SK-N-DZ (cell line): ENCODE data around the gene PRPF31. TPM values are rescaled to one million over a fixed set of nuclear protein-coding genes. Genes with fewer than 3 reads are reported as not detected.
"Not testable (repeated sequence)": the region's sequence is repeated elsewhere in the genome, so short reads cannot be mapped to it uniquely, and the experiment has no call there.

ENCODE experiments used
- DNase-seq: peaks from one replicate; pipeline ENCODE4 v3.0.0-alpha.2; 2015; ENCODE audit warnings: low spot score
- polyA plus RNA-seq, 2 experiments: library from polyadenylated mRNA; depleted of rRNA; stranded (reverse); fragments of >200 nt; gene quantifications; 2 replicates each; pipeline ENCODE4 v1.2.3, GENCODE V29; 2014

PRPF31 gene, protein sequence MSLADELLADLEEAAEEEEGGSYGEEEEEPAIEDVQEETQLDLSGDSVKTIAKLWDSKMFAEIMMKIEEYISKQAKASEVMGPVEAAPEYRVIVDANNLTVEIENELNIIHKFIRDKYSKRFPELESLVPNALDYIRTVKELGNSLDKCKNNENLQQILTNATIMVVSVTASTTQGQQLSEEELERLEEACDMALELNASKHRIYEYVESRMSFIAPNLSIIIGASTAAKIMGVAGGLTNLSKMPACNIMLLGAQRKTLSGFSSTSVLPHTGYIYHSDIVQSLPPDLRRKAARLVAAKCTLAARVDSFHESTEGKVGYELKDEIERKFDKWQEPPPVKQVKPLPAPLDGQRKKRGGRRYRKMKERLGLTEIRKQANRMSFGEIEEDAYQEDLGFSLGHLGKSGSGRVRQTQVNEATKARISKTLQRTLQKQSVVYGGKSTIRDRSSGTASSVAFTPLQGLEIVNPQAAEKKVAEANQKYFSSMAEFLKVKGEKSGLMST
- 52.1 and 68.2 TPM in 2 replicates for polyA plus RNA-seq (2014; cell fraction: cytosol; rRNA removed)
- 74.3 and 84.2 TPM in 2 replicates for polyA plus RNA-seq (2014; cell fraction: nucleus; rRNA removed)

DNA sequence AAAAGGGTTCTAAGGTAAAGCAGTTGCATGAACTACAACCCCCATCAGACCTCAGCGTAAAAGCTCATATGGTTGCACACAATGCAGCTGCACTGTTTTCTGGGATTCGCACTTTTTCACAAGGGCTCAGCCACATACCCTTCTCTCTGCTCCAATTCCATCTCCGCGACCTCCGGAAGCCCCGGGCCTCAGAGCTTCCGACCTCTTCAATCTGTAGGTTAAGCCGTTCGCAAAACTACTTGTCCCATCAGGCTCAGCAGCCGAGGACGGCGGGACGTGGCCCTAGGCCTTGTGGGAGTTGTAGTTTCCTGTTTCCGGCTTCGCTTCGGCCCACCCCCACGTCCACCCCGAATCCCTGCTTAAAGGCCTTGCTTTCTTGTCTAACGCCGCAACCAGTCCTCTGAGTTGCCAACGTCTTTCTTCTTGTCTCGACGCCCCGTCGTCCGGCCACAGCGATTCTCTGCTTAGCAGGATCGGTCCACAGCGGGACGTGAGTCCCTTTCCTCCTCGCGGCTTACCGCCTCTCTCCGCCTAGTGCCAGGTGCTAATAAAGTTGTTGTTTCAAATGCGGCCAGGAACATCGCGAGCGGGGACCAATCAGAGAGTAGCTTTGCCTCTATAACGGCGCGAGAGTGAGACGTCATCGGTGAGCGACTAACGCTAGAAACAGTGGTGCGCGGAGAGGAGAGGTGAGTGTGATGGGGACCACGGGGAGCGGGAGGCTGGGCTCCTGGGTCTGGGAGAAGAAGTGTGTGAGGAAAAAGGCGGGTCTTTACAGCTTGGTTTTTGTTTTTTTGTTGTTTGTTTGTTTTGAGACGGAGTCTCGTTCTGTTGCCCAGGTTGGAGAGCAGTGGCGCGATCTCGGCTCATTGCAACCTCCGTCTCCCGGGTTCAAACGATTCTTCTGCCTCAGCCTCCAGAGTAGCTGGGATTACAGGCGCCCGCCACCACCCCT lies at the start of gene PRPF31, which contains the start of gene TFPT:
Gene PRPF31 (plus strand): TSS at position 646 of the 955 bp plus-strand sequence. CDS start 2,525 bp downstream, outside the sequence.
Gene TFPT (minus strand): TSS at position 549 of the 955 bp plus-strand sequence. CDS start 388 bp downstream, at position 161.
- peak; percentile 93 for DNase-seq

DNA sequence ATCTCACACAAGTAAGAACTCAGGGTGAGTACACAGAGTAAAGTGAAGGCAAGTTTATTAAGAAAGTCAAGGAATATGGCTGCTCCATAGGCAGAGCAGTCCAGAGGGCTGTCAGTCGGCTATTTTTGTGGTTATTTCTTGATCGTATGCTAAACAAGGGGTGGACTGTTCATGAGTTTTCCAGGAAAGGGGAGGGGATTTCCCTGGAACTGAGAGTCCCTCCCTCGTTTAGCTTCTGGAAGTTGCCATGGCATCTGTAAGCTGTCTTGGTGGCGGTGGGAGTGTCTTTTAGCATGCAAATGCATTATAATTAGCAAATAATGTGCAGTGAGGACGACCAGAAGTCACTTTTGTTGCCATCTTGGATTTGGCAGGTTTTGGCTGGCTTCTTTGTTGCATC lies 46.1 kb upstream of the PRPF31 start:
- no peak for DNase-seq

DNA sequence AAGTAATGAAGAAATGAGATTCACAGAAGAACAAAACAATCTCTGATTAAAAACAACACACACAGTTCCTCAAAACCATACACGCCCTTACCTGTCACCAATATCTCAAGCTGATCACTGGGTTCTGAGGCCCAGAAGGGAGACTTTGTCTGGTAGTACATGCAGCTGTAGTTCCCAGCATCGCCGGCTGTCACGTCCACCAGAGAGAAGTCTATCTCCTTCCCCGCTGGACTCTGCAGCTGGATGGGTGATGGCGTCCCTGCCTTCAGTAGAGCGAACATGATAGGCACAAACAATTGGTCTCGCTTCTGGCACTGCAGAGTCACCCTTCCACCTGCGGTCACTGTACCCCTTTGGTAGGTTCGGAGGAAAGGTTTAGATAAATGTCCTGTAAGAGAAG lies 41.7 kb upstream of the PRPF31 start:
- no peak for DNase-seq

DNA sequence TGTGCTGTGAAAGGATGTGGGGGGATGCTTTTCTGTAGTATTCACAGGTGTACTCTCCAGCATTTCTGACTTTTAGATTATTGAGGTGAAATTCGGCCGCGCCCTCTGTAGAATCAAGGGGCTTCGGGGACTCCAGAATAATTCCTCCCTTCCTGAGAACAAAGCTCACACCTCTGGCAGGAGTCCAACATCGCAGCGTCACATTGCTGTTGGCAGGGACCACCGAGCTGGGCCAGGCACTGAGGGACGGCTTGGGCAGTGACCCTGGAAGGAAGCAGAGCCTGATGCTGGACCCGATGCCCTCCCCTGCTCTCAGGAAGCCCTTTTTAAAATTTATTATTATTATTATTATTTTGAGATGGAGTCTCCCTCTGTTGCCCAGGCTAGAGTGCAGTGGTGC lies 40.7 kb upstream of the PRPF31 start:
- DNase-seq, result no peak

DNA sequence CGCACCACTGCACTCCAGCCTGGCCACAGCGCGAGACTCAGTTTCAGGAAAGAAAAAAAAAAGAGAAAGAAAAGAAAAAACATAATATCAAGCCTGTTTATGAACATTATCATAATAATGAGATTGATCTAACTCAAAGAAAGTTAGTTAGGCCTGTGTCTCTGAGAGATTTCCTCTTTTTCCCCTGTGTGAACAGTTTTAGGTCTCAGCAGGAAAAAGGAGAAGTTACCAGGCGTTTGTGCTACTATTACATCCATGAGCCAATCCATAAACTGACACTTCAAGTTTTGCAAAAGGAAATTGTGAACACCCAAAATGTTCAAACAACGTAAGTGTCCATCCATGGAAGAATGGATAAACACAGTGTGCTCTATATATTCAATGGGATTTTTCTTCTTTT lies 38.2 kb upstream of the PRPF31 start:
- no peak for DNase-seq

DNA sequence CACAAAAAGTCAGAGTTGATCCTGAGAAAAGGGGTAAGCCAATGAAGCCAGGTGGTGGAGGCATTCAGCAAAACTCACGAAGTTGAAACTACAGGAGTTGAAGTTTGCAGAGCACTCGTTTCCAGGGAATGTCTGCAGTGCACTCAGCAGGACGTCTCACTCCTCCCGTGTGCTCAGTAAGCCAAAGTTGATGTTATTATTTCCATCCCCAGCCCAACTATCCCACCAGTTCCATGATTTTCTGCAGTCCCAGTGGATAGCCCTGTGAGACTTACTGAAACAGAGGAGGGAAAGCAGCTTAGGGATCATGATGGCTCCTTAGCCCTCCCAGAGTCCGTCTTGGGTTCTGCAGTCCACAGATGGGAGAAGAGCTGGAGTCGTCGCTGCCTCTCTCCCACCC lies 34.5 kb upstream of the PRPF31 start, which contains the start of gene TARM1:
Gene TARM1 (minus strand): TSS at position 334 of the 400 bp plus-strand sequence. CDS start 25 bp downstream, at position 309.
- DNase-seq, result no peak

DNA sequence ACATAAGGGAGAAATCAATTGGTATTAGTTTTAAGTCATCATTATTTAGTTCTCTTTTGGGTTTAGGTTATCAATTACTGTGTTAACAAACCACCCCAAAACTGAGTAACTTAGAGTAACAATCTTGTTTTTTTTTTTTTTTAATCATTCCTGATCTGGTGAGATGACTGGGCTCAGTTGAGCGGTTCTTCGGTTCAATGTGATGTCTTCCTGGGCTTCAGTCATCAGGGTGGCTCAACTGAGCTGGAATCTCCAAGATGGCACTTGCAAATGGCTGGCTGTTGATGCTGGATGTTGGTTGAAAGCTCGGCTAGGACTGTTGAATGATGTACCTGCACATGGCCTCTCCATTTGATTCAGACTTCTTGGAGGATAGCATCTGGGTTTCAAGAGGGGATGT lies 31.1 kb upstream of the PRPF31 start:
- DNase-seq, result no peak

DNA sequence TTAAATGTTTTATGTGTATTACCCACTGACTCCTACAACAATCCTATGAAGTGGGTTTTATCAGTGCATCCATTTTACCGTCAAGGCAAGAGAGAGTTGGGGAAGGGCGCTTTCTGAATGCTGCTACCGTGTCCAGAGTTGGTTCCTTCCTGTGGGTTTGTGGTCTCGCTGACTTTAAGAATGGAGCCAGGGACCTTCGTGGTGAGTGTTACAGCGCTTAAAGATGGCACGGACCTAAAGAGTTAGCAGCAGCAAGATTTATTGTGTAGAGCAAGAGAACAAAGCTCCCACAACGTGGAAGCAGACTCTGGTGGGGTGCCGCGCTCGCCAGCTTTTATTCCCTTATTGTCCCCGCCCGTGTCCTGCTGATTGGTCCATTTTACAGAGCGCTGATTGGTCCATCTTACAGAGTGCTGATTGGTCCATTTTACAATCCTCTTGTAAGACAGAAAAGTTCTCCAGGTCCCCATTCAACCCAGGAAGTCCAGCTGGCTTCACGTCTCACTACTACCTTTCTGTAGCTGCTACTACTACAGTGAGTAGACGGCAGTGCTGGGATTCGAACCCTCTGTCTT lies 21.0 kb upstream of the PRPF31 start:
- DNase-seq, result no peak

DNA sequence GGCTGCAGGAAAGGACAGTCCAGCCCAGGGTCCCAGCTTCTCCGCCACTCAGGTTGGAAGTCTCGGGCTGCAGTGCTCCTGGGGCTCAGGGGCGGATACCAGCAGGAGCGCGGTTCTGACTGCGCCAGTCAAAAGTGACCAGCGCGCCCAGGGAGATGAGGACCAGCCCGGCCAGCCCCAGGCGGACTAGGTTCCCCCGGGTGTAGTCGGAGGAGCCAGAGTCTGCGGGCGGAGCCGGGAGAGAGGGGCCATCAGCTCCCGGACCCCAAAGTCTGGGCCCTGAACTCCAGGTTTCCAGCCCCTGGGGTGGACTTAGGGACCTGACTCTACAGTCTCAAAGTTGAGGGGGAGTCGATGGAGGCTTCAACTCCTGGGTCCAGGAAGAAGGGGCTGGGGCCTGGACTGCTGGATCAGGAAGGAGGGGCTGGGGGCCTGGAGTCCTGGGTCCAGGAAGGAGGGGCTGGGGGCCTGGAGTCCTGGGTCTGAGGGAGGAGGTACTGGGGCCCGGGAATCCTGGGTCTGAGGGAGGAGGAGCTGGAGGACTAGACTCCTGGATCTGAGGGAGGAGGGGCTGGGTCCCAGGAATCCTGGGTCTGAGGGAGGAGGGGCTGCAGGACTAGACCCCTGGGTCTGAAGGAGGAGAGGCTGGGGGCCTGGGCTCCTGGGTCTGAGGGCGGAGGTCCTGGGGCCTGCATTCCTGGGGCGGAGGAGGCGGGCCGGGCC lies 20.3 kb upstream of the PRPF31 start:
- no peak for DNase-seq

DNA sequence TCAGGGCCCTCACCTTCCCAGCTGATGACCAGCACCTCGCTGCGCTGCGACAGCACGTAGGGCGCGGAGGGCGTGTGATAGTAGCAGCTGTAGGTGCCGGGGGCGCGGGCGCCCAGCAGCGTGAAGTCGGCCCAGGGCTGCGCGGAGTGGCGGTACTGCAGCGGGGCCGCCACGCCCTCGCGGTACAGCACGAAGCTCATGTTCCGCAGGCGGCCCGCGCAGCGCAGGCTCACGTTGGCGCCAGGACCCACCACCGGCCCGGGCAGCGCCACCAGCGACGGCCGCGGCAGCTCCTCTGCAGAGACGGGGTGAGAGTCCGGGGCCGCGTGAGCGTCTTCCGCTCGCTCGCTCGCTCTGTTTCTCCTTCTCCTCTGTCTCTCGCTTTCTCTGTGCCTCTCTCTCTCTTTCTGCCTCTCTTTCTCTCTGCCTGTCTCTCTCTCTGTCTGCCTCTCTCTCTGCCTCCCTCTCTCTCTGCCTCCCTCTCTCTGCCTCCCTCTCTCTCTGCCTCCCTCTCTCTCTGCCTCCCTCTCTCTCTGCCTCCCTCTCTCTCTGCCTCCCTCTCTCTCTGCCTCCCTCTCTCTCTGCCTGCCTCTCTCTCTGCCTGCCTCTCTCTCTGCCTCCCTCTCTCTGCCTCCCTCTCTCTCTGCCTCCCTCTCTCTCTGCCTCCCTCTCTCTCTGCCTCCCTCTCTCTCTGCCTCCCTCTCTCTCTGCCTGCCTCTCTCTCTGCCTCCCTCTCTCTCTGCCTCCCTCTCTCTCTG lies 19.5 kb upstream of the PRPF31 start:
- not testable (repeated sequence) for DNase-seq

DNA sequence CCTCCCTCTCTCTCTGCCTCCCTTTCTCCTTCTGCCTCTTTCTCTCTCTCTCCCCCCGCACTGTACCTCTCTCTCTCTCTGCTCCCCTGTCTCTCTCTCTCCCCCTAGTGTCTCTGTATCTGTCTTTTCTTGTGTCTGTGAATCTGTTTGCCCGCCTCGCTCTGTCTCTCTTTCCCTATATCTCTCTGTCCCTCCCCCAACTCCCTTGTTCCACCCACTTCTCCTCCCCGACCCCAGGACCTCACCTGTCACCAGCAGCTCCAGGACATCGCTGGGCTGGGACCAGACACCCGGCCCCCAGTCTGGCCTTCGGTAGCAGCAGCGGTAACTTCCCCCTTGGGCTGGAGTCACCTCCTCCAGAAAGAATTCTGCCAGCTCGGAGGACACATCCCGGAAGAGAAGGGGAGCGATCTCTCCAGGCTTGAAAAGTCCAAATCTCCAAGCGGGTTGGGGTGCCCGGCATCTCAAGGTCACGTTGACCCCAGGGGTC lies 18.9 kb upstream of the PRPF31 start:
- DNase-seq, result no peak

DNA sequence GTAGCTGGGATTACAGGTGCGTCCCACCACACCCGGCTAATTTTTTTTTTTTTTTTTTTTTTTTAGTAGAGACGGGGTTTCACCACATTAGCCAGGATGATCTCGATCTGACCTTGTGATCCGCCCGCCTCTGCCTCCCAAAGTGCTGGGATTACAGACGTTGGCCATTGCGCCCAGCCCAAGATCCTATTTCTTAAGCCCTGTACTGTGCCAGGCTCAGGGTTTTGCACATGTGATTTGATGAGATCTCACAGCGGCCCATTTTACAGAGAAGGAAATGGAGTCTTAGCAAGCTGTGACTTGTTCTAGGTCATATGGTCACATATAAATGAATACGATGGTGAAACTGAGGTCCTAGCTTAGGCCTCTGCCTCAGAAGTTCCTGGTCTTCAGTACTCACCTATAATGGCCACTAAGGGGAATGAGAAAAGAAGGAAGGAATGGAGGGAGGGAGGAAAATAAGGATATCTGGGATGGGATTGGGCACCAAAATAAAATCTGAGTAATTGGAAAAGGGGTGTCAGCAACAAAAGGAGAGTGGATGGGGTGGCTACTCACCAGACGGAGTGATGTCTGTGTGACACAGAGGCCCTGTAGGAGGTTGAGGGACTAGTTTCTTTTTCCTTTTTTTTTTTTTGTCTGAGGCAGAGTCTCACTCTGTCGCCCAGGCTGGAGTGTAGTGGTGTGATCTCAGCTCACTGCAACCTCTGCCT lies 16.2 kb upstream of the PRPF31 start:
- no peak for DNase-seq

DNA sequence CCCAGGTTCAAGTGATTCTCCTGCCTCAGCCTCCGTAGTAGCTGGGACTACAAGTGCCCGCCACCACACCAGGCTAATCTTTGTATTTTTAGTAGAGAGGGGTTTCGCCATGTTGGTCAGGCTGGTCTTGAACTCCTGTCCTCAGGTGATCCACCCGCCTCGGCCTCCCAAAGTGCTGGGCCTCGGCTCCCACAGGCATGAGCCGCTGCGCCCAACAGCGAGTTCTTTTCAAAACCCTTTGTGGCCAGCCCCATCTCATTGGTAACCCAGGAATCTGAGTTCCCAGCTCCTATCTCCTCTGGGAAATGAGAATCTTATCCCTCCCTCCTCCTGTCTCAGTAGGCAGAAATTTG lies 15.7 kb upstream of the PRPF31 start:
- DNase-seq, result not testable (repeated sequence)

DNA sequence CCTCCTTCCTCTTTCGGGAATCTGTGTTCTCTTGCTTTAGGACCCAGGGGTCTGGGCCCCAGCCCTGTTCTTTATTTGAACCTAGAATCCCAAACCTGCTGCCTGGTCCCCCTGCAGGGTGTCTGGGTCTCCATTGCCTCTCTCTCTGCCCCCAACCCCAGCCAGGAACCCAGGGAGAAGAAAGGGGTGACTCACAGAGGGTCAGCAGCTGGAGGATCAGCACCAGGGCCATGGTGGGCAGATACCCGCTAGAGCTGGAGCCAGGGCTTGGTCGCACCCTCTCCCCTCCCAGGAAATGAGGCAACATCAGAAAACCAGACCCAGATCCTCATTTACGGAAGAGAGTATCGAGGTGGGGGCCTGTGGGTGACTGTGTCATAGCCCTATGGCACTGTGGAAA lies 15.0 kb upstream of the PRPF31 start, which contains the start of gene OSCAR:
Gene OSCAR (minus strand): TSS at position 243 of the 400 bp plus-strand sequence. CDS start 11 bp downstream, at position 232.
- no peak for DNase-seq

DNA sequence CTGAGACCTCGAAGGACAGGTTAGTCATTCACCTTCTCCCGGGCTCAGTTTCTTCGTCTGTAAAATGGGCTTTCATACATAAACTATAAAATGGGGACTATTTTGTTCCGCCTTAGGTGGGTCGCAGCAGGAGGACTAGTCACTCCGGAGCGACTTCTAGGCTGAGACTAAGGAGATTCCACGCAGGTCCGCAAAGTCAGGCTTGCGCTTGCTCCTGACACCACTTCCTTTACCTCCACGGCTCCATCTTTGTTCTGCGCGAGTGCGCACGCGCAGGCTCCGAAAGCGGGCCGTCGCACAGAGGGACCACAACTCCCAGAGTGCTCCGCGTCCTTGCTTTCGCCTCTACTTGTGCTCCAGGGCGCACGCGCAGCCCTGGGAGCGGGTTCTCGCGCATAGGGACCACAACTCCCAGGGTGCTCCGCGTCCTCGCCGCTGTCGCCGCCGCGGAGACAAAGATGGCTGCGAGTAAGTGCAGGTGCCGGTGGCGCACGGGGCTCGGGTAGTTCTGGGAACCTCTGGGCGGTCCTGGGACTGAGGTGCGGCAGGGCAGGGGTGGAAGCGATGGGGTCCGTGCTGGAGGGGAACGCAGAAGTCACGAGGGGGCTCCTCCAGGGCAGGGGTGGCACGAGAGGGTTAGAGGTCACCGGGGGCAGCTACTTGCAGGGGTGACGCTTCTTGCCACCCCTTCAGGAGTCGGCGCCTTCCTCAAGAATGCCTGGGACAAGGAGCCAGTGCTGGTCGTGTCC lies 13.0 kb upstream of the PRPF31 start, which contains the start of gene NDUFA3:
Gene NDUFA3 (plus strand): TSS at position 435 of the 749 bp plus-strand sequence. CDS start 24 bp downstream, at position 459.
- peak; percentile 93 for DNase-seq

DNA sequence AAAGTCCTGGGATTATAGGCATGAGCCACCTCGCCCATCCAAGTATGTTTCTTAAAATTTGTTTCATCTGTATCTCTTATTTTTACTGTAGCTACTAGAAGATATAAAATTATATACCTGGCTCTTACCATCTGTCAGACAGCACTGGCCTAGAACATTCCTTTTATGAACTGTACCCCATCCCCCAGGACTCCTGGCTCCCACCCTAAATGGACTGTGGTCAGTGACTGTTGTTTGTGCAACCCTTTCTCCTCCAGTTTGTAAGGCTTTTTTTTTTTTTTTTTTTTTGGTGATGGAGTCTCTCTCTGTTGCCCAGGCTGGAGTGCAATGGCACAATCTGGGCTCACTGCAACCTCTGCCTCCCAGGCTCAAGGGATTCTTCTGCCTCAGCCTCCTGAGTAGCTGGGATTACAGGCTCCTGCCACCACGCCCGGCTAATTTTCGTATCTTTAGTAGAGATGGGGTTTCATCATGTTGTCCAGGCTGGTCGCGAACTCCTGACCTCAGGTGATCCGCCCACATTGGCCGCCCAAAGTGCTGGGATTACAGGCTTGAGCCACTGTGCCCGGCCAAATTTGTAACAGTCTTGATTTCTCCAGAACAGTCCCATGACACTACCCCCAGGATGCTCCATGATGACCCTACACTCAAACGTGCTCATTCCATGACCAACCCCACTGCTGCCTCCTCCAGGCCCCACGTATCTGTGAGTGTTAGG lies 10.4 kb upstream of the PRPF31 start:
- DNase-seq, result no peak

DNA sequence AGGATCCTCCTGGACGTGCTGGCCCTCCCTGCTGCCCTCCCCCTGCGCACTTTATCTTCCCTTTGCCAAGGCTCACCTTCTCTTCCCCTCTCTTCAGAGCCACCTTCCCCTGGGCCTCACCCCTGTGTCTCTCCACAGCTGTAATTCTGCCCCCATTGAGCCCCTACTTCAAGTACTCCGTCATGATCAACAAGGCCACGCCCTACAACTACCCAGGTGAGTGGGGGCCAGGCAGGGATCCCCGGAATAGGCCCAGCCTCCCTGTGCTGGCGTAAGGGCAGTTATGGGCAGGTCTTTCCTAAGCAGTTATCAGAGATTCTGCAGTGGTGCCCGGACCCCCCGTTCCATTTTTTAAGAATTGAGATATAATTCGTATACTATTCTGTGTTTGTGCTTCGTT lies 9.8 kb upstream of the PRPF31 start:
- DNase-seq, result no peak
